IPS DF 19.7 (cell line): ENCODE data around the gene SLC29A2.

Experiments used
- DNase-seq: peaks from one replicate; pipeline ENCODE4 v3.0.0-alpha.2; 2013; ENCODE audit warnings: low read depth, low spot score

SLC29A2 gene

DNA sequence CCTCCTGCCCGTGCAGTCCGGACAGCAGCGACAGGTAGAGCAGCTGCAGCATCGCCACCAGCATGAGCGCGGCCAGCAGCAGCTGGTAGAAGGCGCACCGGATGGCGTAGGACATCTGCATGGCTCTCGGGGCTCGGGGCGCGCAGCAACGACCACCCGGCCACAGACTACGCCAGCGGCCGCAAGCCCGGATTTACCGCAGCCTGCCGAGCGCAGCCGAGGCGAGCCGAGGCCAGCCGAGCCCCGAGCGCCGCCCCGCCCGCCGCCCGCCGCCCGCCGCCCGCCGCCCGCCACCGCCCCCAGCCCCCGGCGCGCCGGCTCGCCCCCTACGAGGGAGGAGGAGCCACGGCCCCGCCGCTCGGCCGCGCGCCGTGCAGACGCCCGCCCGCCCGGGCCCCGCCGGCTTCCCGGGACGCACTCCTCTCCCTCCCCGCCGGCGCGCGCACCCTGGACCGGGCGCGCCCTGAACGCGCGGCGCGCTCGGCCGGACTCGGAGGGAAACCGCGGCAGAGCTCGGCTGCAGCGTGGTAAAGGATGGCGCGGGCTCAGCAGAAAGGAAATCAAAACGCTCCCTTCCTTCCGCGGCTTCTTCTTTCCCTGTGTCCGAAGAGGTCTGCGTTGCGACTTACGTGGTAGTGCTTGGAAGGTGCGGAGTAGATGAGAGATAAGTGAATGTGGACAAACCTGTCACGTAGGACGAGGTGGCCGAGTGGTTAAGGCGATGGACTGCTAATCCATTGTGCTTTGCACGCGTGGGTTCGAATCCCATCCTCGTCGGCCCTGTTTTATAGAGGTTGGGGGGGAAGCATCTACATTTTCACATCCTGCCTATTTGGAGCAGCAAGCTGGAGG is 23.9 kb downstream of the SLC29A2 start, which contains the start of gene B4GAT1:
Gene B4GAT1 (minus strand): TSS at position 205 of the 852 bp plus-strand sequence. CDS start 84 bp downstream, at position 121.
- no peak for DNase-seq

DNA sequence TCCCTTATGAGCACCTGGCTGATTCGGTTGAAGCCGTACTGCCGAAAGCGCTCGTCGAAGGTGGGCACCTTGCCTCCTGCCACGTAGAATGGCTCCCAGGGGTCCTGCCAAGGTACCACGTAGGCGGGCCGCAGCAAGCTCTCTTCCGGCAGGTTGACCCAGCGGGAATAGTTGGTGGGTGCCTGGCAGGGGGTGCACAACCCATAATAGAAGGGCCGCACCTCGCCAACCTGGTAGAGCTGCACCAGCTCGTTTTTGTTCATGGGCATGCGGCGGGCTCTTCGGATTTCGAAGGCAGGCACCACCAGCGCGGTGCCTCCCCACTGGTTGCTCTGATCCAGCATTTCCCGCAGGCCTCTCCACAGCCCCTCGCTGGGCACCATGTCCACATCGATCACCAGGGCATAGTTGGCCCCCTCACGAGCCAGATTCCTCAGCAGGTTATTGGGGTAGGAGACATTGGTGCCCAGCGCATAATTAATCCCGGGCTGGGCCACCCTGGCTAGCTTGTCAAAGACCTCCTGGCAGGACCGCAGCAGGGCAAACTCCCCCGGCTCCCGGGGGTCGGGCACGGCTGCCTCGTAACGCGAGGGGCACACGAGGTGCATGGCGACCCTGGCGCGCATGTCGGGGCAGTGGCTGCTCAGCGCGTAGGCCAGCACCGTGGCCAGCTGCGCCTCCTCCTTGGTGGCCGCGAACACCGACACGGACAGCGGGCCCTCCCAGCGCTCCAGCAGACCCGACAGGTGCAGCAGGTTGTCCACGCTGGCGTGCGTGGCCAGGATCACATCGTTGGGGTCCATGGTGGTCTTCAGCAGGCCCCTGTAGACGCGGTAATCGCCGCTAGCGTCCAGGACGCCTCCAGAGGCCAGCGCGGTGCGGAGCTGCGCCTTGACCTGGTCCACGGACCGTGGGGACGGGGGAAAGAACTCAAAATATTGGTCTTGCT is 24.8 kb downstream of the SLC29A2 start:
- no peak for DNase-seq

DNA sequence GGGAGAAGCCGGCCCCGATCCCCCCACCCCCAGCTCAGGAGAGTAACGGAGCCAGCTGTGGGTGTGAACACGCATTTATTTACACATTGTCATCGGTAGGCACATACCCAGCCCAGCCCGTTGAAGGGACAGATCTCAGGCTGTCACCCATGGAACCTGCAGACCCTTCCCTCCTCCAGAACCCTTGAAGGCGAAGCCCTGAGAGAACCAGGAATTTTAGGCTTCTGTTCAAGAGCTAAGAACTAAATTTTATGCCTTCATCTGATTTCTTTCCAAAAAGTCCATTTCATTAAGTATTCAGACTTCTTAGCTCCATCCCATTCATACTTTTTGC is 26.3 kb downstream of the SLC29A2 start:
- DNase-seq: no peak

DNA sequence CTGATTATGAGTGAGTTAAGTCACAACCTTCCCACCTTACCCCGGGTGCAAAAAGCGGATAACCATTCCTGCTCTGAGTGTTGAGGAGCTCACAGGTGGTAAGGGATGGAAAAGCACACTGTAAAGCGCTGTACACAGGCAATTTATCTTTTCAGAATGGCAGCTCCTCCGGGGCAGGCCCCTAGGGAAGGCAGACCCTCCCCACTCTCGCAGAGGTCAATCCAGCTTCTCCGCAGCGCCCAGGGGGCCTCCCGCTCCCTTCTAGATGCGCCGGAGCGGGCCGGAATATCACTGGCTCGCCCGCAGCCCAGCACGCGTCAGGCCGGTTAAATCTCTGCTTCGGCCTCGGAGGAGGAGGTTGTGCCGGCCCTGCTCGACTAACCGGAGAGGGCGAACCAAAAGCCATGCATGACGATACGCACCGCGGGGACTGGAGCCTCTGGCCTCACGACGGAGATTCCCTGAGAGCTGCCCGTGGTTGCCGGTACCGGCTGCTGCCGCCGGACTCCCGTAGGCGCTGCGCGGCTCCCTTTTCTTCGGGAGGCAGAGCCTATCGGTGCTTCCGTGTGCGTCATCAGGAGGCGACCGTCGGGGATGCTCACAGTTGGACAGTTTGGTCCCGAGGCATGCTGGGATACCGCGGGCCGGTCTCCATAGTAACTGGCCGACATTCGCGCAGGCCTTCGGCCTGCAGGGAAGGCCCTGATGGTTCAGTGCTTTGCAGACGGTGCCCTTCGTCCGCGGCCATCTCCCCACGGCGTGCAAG is 26.8 kb downstream of the SLC29A2 start, which contains the start of gene BRMS1:
Gene BRMS1 (minus strand): TSS at position 555 of the 766 bp plus-strand sequence. CDS start 2,870 bp downstream, outside the sequence.
- no peak for DNase-seq

DNA sequence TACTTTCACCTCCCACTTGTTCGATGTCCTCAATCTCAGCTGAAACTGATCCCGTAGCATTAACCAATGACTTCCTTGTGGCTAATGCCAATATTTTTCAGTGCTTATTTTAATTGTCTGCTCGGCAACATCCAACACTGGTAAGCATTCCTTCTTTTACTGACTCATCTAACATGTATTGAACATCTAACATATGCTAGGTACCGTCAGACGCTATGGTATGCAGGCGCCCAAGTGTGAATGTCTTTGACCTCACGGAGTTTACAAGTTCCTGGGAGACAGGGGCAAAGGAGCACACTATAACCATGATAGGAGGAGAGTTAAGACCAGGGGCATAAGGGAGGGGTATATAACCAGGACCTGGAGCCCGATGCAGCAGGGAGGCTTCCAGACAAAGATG is 28.4 kb downstream of the SLC29A2 start:
- DNase-seq: no peak

DNA sequence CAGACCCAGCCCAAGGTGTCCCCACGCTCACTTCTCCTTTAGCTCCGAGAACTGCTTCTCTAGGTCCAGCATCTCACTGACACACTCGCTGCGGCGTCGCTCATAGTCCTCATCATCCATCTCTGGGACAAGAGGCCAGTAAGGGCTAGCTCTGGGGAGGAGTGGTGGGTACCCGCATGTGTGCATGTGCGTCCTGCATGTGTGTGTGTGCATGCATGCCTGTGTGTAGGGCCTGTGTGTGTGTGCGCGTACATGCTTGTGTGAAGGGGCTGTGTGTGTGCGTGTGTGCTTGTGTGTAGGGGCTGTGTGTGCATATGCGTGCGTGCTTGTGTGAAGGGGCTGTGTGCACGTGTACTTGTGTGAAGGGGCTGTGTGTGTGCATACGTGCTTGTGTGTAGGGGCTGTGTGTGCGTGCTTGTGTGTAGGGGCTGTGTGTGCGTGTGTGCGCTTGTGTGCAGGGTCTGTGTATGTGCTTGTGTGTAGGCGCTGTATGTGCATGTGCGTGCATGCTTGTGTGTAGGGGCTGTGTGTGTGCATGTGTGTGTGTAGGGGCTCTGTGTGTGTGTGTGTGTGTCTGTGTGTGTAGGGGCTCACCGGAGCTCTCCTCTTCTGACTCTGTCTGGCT is 29.9 kb downstream of the SLC29A2 start:
- DNase-seq: no peak

DNA sequence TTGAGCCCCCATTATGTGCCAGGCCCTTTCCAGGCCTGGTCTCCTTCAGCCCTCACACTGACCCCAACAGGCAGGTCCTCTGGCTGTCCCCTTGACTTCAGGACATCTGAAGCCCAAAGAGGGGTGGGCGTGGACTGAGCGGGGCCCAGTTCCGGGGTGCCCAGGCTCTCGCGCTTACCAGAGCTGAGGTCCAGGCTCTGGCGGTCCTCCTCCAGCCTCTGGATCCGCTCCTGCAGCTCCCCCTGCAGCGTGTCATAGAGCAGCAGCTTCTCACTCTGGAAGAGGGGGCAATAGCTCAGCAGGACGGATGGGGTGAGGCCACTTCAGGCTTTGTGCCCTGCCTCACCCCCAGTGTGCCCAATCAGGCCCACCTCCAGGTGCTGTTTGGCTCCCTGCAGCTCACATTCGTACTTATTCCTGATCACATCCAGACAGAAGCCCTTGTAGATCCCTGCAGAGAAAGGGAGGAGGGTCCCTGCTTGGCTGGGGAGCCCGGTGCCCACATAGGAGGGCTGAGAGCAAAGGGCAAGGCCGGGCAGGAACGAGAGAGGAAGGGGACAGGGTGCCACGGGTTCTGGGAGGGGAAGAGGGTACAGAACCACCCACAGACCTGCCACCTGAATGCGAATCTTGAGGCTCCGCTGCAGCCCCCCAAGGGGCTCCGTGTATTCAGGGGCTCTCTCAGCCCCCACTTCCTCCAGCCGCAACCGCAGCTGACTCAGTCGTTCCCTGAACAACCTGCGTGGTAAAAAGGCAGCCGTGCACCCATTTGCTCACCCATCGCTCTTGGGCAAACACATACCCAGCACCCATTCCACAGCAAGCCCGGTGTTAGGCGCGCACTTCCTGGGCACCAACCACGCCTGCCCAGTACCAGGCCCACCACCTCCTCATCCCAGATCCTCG is 30.7 kb downstream of the SLC29A2 start:
- no peak for DNase-seq

DNA sequence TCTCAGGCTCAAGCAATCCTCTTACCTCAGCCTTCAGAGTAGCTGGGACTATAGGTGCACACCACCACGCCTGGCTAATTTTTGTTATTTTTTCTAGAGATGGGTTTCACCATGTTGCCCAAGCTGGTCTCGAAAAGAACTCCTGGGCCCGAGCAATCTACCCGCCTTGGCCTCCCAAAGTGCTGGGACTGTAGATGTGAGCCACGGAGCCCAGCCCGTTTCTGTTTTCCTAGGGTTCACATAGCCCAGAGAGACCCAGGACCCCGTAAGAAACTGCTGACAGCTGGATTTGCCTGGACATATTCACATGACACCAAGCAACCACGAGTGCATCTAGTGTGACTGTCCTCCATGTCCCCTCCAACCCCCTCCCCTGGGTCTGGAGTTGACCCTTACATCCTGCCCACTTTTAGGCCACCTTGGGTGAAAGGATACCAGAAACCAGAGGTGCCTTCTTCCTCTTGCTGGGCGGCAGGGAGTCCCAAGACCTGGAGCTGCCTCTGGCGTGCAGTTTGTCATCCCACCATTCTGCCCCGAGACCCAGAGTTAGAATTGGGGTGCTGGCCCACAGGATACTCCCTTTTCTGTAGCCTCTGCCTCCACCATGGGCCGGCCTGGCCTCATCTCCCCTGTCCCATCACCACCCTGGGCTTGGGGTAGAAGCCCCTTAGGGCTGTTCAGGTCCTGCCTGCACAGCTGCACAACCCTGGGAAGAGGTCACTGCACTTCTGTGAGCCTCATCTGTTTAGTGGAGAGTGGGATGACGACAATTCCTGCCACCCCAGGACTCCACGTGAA is 31.7 kb downstream of the SLC29A2 start:
- no peak for DNase-seq

DNA sequence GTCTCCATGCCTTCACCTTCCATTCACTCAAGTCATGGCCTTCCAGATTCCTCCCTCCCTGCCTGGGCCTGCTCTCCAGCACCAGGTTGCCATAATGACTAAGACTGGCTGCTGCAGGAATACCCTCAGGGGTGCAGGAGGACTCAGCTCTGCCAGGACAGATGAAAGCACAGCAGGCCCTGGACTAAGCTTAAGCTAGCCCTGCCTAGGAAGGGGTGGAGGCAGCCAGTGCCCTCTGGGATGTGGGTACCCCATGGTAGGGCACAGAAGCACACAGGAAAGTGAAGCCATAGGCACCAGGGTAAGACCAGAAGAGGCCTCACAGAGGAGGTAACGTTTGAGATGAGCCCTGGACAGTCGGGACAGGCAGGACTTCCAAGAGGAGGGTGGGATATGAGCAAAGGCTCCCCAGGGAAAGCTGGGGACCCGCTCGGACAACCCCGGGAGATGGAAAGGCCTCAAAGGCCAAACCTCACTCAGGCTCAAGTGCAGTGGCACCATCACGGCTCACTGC is 32.3 kb downstream of the SLC29A2 start:
- DNase-seq: no peak

DNA sequence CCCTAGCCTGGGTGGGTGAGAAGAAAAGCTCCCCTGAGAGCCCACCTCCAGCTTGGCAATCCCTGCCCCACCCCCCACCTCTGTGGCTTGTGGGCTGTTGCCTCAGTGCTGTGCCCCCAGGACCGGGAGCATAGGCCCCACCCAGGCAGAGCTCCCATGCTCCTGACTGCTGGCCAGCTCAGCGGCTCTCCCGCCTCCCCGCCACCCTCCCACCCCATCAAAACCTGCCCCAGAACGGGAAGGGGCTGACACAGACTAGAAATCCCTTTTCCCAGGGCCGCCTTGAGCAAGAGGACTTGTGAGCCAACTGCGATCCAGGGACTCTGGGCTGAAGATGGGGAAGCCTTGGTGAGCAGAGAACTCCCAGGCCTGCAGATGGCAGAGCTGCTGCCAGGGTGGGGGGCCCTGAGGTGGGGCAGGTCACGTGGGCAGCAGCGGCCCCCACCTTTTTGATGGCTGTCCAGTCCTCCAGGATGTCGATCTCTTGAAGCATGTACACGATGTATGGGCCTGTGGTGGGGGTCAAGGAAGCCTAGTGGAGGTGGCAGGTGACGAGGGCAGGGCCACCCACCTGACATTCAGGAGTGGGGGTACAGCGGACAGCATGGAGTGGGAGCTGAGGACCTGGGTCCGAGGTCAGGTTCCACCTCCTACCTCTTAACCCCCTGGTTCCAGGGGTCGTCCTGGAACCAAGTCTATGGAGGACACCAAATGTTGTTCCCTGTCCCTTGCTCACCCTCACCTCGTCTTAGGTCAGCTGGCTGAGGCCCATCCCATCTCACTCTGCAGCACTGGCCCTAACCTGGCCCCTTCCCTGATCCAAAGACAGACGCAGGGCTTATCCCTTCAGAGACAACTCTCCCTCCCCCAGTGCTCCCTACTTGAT is 33.0 kb downstream of the SLC29A2 start:
- DNase-seq: no peak

DNA sequence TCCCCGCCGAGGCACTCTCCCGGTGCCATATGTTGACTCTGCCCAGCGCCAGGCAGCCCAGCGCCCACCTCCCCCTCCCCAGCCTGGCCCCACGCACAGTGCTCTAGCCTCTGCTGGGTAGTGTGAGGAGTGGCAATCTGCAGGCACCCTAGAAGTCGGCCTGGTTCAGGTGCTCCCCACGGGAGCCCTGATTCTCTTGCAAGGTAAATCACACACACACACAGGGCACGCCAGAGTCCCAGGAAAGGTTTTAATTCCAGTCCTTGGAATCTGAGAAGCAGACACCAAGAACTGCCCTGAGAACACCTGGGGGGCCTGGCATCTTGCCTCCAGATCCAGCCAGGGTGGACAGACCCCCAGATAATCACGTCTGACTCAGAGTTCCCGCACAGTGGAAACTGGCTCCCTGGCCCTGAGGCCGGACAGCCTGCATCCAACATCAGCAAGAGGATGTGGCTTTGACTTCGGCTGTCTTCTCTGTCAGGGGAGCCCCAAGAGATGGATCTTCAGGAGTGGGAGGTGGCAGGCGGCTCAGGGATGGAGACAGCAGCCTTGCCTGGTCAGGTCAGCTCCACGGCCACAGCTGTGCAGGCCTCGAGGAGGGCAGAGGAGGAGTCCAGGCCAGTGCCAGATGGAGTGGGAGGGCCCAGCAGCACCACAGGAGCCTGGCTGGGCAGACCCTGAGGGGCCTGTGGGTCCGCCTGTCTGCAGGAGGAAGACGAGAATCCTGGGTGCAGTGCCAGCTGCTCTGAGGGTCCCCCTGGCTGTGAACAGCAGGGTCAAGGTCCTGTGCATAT is 34.3 kb downstream of the SLC29A2 start:
- no peak for DNase-seq

DNA sequence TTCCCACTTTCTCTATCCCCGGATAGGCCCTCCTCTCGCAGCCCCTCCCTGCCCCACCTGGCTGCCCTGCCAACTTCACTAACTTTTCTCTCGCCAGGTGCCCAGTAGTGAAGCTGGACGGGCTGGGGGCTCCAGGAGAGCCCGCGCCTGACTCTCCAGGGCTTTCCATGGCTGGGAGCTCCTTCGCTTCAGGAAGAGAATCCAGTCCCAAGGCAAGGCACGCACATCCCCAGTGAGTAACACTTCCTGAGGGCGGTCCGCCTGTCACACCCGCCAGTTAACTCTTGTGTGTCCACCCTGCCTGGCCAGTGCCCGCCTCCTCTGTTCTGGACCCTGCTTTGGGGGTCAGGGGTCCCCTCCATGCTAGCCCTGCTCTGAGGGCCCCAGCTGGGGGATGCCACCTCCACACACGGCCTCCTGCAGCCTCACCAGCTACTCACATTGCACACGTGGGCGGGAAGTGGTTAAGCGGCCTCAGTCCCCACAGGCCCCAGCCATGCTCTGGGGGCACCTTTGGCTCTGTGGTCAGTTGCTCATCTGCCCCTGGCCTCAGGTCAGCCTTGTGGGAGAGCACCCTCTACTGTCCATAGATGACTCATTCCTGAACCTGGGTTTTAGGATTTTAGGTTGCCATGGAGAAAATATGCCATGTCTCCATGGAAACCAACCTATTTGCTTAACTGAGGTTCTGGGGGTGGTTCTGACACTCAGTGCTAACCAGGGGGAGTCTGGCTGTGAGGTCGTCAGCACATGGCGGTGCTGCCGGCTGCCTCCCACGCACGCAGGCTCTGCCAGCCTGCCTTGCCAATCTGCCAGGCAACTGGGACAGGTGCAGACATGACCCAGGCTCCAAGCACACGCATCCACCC is 35.1 kb downstream of the SLC29A2 start, which contains the start of gene RIN1:
Gene RIN1 (minus strand): TSS at position 201 of the 869 bp plus-strand sequence. CDS start 32 bp downstream, at position 169.
- DNase-seq: no peak

DNA sequence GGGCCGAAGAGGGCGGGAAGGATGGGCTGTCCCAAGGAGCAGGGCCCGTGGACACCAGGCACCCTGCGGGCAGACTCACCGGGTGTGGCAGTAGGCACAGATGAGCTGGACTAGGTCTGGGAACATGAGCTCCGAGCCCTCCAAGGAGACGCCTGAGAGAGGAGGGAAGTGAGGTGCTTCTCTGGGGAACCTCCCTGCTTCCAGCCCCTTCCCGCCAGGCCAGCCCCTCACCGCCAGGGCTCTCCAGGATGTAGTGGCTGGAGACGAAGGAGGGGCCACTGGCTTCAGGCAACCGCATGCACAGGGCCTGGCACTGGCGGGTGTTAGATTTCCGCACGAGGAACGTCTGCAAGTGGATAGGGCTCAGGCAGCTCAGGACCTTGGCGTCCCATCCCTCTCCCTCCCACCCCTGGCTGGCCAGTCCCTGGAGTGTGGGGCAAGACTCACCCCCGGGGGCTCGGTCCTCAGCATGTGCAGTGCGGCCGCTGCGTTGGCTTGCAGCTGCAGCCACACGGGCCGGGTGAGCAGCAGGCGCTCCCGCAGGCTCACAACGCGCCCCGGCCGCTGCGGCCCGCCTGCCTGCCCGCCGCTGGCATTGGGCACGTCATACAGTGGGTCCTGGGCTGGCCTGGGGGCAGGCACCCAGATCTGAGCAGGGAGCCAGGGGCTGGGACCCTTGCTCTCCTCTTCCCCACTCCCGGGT is 35.9 kb downstream of the SLC29A2 start:
- no peak for DNase-seq

DNA sequence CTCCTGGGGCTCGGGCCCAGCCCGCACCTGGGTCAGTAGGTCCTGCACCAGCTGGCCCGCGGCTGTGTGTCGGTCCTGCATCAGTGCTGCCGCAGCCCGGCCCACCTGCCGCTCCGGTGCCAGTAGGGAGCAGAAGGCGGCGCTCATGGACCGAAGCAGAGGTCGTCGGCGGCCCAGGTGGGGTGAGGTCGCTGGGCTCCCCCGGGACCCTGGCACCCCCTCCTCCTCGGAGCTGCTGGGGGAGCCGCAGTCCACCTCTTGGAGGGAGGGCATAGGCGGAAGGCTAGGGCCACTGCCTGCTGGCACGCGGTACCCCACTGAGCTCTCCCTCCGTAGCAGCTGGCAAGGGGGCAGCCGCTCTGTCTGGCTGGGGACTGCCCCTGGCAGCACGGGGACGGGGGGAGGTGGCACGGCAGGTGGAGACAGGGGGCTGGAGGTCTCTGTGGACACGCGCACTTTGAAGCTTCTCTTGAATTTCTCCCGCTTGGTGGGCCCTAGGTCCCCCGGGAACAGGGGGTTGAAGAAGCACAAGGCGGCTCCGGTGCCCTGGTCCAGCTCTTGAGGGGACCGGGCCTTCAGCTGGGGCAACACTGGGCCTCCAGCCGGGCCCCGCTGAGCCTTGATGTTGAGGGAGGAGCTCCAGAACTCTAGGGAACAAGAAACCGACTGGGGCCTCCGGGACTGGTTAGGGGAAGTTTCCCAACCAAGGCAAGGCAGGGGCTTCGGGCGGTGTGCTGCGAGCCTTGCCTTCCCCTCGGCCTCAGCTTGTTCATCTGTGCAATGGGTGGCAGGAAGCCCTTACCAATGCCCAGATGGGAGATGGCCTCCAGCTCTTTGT is 36.7 kb downstream of the SLC29A2 start:
- no peak for DNase-seq
